Measurements from ENCODE around the gene KLHL1.
A peak's percentile ranks its signal among the peaks of the same experiment; 100 is the strongest.
"Not testable (repeated sequence)": the region's sequence is repeated elsewhere in the genome, so short reads cannot be mapped to it uniquely, and the experiment has no call there.

Gene KLHL1

GRCh38 chr13:70108356-70109105 is at the start of gene KLHL1:
TSS of gene KLHL1 (minus strand) at chr13:70108452. CDS start at chr13:70107699, 753 bp downstream.
- DNase-seq, result no peak

GRCh38 chr13:70142658-70143057 is 34.4 kb upstream of the KLHL1 start:
- not testable (repeated sequence) for DNase-seq

- no peak for DNase-seq
These were observed 19.8 kb upstream of the KLHL1 start for GRCh38 chr13:70128098-70128497.

GRCh38 chr13:70125693-70126092 is 17.4 kb upstream of the KLHL1 start:
- no peak for DNase-seq

GRCh38 chr13:70117338-70117905 is 9.2 kb upstream of the KLHL1 start:
- DNase-seq, result no peak

GRCh38 chr13:70107498-70108281 is 562 bp downstream of the KLHL1 start, which contains the start of gene ATXN8OS:
TSS of gene ATXN8OS (plus strand) at chr13:70107826.
- DNase-seq, result no peak

GRCh38 chr13:70107125-70107497 is 1.1 kb downstream of the KLHL1 start:
- no peak for DNase-seq

- no peak for DNase-seq
These were observed 3.8 kb downstream of the KLHL1 start for GRCh38 chr13:70104481-70104880.

- peak; percentile 5 for DNase-seq
These were observed 9.6 kb downstream of the KLHL1 start for GRCh38 chr13:70098669-70099068.

GRCh38 chr13:70090036-70090723 is 18.1 kb downstream of the KLHL1 start:
- DNase-seq, result no peak

GRCh38 chr13:70088926-70089325 is 19.3 kb downstream of the KLHL1 start:
- no peak for DNase-seq

GRCh38 chr13:70087247-70087646 is 21.0 kb downstream of the KLHL1 start:
- no peak for DNase-seq

GRCh38 chr13:70080012-70080411 is 28.2 kb downstream of the KLHL1 start:
- no peak for DNase-seq

GRCh38 chr13:70054572-70054971 is 53.7 kb downstream of the KLHL1 start:
- no peak for DNase-seq

GRCh38 chr13:70051531-70051930 is 56.7 kb downstream of the KLHL1 start:
- no peak for DNase-seq

GRCh38 chr13:70043685-70044084 is 64.6 kb downstream of the KLHL1 start:
- no peak for DNase-seq

GRCh38 chr13:70042193-70042592 is 66.1 kb downstream of the KLHL1 start:
- no peak for DNase-seq

- no peak for DNase-seq
These were observed 74.0 kb downstream of the KLHL1 start for GRCh38 chr13:70034286-70034685.

- no peak for DNase-seq
These were observed 80.7 kb downstream of the KLHL1 start for GRCh38 chr13:70027551-70027950.

GRCh38 chr13:70023516-70023915 is 84.7 kb downstream of the KLHL1 start:
- DNase-seq, result no peak

GRCh38 chr13:70022646-70023045 is 85.6 kb downstream of the KLHL1 start:
- DNase-seq, result no peak

GRCh38 chr13:70016116-70016515 is 92.1 kb downstream of the KLHL1 start:
- DNase-seq, result no peak

- DNase-seq, result no peak
These were observed 93.9 kb downstream of the KLHL1 start for GRCh38 chr13:70014337-70014736.
